ENCODE data around the gene STX16.
A peak's percentile ranks its signal among the peaks of the same experiment; 100 is the strongest.

STX16 gene, protein sequence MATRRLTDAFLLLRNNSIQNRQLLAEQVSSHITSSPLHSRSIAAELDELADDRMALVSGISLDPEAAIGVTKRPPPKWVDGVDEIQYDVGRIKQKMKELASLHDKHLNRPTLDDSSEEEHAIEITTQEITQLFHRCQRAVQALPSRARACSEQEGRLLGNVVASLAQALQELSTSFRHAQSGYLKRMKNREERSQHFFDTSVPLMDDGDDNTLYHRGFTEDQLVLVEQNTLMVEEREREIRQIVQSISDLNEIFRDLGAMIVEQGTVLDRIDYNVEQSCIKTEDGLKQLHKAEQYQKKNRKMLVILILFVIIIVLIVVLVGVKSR

DNA sequence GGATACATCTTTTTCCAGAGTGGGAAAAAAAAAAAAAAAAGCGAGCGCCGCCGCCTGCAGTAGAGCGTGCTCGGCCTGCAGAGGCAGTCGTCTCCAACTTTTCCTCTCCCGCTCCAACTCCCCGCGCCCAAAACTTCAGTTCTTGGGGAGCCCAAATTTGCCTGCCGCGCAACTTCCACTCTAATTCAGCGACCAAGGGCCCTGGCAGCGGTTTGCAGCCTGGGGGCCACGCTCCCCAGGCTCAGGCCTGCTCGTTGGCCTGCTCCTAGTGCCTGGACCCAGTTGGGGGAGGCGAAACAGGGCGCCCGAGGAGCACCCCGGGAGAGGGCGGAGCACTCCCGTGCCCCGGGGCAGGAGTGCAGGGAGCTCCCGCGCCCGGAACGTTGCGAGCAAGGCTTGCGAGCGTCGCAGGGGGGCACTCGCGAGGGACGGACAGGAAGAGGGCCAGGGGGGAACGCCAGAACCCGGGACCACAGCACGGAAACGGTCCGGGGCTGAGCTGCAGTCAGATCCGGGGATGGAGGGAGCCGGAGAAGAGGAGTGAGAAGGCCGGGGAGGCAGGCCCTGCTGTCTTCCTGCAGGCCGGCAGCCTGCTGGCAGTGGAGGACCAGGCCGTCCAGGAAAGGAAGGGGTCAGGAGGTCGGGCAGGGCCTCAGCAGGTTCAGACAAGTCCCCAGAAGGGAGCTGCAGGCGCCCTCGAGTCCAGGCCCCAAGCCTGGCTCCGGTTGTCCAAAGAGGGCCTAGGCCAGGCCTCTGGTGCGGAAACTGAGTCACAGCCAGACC, at the start of gene STX16:
Gene STX16, plus strand, starts transcription at position 508 of the 783 bp plus-strand sequence. CDS start 724 bp downstream, outside the sequence.
- peak; percentile 96 for DNase-seq (ENCODE audit: low spot score)

DNA sequence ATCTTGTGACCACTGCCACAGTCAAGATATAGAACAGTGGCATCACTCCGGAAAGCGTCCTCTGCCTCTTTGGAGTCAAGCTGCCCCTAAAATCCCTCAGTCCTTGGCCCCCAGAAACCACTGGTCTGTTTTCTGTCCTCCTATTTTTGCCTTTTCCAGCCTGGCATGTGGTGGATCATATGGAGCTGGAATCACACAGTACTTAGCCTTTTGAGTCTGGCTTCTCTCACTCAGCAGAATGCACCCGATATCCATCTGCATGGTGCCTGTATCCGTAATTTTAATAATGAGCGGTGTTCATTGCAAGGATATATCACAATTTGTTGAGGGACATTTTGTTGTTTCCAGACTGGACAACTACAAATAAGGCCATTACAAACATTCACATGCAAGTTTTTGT, 49.0 kb upstream of the STX16 start:
- no peak for DNase-seq (ENCODE audit: low spot score)

DNA sequence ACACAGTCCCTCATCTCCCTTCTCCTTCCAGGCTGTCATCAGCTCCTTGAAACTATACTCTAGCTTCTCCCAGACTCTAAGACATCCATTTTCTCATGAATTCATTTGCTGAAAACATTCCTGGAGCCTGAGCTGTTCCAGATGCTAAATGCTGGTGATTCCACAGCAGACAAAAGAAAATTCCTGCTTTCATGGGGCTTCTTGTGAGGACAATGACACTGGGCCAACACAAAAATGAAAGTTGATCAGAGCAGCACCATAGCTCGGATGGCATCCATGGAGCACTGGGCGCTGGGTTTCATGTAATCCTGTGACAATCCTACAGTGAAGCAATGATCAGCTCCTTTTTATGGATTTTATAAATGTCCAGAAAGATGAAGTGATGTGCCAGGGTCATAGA, 47.4 kb upstream of the STX16 start:
- peak; percentile 63 for DNase-seq (ENCODE audit: low spot score)

DNA sequence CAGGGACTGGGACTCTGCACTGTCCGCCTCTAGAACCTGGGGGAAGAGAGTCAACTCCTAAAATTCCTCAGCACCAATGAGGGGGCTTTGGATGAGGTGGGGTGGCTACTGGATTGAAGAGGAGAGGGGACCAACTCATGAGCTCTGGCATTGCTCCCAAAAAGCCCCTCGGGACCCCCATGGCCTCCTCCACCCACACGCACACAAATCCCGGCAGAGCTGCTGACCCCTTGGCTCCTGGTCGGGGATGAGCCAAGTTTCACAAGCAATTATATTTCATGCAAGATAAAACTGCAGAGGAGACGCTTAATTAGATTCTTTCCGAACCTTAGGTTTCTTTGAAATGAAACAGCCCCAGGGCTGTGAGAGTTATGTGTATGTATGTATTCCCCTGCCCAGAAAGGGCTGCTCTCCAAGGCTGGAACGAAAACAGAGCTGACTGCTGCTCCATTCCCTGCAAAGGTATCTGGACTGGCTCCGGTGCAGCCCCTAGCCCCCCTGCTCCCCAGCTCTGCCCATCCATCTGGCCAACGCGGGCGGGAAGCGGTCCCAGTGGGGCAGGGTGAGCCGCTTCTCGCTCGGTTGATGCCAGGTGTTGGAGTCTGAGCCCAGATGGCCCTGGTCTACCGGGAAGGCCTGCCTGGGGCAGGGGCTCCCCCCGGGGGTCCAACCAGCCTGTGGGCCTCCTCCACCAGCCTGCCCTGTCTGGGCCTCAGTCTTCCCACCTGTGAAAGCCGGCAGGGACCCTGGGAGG, 46.8 kb upstream of the STX16 start:
- no peak for DNase-seq (ENCODE audit: low spot score)

DNA sequence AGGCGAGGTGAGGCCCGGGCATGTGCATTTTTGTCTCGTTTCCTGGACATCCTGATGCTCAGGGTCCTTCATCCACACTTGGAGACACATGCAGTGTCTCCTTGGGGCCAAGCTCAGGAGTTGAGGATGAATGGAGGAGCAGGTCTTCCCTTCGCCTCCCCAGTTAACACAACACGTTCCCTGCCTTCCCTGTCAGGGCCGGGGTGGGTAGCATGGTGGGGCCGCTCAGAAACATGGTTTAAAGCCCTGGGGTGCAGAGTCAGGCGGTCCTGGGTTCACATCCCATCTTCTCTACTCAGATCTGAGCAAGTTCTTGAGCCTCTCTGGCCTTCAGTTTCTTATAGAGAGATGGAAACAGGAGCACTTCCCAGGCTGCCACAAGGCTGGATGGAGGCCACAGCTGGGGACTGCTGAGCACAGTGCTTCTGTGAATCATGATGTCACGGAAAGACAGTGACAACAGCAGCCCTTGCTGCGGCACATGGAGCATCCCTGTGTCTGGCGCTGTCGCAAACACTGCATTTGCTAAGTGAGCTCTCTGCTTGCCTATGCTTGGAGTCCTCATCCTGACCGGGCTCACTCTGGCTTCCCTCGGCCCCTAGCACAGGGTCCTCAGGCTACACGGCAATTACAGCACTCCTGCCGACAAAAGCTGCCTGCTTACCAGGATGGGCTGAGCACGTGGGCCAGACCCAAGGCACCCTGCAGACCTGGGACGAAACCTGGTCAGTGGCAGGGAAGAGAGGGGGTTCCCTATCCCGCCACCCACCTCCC, 45.6 kb upstream of the STX16 start:
- no peak for DNase-seq (ENCODE audit: low spot score)

DNA sequence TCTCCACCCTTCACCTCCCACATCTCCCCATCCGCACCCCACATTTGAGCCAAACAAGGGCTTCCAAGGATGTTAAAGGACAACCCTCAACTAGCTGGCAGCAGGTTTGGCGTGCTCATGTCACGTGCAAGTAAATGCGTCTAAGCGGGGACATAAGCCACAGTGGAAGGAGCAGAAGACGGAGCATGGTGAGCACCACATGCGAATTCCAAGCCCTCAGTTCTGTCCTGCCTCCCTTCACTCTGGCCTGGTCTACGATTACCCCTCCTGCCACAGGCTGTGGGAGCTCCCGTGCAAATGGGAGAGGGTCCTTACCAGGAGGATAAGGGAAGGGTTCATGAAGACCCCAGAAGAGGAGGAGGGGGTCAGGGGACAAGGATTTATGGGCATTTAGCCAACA, 44.9 kb upstream of the STX16 start:
- no peak for DNase-seq (ENCODE audit: low spot score)

DNA sequence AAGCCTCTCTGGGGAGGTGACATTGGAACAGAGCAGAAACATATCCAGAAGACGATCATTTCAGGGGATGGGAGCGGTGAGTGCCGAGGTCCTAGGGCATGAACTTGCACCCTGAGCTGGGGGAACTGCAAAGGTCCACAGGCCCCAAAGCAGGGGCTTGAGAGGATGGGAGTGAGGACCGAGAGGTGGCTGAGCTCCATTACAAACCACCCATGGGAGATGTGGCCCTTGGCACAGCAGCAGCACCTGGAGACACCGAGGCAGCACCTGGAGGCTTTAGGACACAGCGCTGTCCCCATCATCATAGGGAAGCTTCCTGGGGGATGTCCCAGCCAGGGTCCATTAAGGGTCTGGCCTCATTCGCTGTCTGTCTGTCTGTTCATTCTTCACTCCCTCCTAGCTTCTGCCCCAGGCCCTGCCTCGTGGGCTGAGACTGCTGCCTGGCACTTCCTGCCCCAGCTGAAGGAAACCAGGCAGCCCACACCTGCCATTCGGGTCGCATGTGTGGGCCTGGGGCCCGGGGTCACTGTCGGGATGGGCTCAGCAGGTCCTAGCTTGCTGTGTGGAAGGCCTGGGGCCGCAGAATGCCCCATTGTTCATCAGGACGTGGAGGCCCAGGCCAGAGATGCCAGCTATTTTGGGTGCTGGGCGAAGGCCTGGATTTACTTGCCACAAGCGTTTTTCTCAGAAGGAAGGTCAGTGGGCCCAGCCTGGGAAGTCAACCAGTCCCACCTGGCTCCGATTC, 42.8 kb upstream of the STX16 start:
- DNase-seq (ENCODE audit: low spot score) = no peak

DNA sequence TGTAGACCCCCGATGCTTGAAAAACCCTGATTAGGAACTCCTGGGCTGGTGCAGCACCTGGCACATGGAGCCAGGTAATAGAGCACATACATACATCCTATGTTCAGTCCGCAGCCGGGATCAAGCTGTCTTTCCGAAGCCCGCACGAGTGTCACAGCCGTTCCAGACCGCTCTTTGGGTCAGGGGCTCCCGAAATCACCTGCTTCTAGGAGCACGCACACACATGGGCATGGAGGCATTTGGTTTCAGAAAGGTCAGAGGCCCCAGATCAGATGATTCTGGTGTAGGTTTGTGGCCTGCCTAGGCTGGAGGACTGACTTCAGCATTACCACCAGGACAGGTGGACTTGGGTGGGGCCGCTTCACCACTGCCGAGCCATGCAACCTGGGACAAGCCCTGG, 42.1 kb upstream of the STX16 start:
- no peak for DNase-seq (ENCODE audit: low spot score)

DNA sequence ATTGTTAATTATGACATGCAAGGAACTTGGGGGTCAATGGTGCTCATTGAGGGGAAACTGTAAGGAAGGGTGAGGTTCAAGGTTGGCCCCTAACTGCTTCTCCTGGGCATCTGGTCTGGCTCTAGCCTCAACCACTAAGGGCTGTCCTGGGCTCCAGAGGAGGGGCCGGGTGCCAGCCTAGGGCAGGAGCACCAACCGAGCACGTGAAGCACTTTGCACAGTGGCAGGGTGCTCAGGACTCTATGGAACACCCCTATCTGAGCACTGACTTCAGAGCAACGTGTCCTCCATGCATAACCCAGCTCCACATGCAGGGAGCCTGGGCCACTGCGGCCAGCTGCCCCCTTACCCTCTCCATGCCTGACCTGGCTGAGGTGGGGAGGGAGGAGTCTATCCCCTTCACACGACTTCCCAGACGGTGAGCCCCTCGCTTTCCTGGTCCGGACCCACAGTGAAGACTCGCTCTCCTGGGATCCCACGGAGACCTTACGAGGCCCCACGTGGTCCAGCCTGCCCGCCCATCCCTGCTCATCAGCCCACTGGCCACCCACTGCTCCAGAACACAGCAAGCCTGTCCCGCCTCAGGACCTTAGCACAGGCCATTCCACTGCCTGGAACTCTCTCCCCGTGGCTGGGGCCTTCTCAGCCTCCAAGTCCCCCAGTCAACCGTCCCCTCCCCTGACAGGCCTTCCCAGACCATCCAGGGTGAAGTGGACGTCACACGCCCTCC, 40.8 kb upstream of the STX16 start:
- no peak for DNase-seq (ENCODE audit: low spot score)

DNA sequence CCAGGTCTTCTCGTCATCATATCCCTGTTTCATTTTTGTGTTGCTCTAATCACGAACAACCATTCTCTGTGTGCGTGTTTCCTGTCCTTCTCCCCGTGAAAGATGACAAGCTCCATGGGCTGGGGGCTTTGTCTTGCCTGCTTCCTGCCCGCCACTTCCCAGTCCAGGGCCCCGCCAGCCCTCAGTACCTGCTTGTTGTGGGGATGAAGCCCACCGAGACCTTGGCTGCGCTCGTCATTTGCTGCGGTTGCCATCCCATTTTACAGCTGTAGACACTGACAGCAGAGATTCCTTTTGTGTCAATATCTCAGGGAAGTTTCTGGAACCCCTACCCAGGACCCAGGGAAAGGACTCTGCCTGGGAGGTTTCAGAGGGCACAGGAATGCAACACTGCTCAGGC, 40.3 kb upstream of the STX16 start:
- DNase-seq (ENCODE audit: low spot score) = no peak

DNA sequence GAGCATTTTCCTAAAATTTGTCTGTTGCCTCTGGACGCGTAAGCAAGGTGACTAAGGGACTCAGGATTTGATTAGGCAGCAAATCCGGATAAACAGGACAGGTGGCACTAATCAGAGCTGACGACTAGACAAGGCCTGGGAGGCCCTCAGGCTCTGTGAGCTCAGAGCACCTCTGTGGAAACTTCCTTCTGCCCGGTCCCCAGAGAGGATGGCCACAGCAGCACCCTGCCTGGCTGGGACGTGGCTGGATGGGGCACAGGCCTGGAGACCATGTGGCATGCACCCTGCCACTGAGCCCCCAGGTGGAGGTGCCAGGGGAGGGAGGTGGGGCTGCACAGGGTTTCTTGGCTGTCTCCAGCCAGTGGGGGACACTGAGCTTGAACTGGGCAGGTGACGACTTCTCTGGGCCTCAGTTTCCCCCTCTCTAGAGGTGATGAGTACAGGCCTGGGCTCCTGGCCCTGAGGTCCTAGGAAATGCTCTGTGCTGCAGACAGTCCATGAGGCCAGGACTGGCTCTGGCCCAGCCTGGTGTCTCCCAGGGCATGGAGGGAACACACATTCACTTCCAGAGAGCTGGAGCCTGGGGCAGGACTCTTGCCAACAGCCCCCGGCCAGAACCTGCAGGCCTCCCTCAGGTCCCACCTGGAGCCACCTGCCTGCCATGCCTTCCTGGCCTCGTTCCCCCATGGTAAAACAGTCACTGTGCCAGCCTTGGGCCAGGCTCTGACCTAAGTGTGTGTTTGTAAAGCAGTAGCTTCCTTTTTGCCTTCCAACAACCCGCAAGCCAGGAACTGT, 39.6 kb upstream of the STX16 start:
- DNase-seq (ENCODE audit: low spot score) = no peak

DNA sequence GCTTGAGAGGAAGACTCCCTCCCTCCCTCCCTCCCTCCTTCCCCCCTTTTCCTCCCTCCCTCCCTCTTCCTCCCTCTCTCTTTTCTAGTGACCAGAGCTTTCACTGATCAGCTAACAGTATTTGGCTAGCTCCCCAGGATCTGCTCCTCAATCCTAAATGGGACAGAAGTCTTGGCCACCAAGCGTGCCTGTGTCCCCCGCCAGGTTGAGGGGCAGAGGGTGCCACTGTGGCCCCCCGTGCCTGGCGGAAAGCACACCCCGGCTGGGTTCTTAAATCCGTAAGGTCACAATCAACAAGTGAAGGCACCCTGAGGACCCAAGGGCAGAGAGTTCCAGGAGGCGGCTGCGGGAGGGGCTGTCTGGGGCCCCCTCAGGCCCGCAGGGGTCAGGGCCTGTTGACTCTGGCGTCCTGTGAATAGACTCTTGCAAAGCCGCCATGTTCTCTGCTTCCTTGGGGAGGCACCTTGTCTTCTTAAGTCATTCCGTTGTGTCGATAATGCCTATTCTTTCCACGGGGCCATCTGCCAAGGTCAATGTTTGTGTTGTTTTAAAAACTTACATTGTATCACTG, 38.9 kb upstream of the STX16 start:
- no peak for DNase-seq (ENCODE audit: low spot score)

DNA sequence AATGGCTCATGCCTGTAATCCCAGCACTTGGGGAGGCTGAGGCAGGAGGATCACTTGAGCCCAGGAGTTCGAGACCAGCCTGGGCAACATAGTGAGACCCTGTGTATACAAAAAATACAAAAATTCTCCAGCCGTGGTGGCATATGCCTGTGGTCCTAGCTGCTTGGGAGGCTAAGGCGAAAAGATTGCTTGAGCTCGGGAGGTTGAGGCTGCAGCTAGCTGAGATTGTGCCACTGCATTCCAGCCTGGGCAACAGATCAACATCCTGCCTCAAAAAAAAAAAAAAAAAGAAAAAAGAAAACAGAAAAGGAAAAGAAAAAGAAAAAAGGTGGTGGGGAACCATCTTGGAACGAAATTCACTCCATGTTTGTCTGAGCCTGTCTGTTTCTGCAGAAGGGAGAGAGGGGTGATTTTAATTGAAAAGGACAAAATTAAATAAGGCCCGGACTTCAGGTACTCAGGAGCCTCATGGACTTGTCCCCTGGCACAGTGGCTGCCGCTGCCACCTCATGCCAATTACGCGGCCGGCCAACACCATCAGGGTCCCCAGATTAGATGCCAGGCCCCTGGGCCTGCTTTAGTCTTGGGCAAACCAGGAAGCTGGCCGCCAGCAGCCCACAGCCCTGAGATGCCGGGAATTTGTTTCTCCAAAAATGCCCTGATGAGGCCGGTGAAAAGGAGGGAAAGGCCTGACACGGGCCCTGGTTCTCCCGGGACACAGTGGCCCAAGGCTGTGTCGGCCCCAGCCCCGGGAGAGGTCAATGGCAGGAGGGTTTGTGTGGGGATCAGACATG, 37.8 kb upstream of the STX16 start:
- no peak for DNase-seq (ENCODE audit: low spot score)

DNA sequence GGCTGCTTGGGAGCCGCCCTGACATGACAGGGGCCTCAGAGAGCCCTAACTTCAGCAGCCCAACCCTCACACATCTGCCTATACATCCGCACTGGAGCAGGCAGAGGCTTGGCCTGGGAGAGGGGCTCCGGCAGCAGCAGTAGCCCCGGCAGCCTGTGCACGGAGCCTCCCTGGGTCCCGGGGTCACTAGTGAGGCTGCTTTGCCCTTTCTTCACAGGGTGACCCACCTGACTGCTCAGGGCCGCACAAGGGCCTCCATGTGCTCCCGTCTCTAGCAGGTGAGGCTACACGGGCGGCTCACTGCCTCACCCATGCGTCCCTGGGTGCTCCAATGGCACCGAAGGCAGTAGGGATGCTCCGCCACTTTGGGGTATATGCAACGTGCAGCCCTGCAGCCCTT, 36.7 kb upstream of the STX16 start:
- no peak for DNase-seq (ENCODE audit: low spot score)

DNA sequence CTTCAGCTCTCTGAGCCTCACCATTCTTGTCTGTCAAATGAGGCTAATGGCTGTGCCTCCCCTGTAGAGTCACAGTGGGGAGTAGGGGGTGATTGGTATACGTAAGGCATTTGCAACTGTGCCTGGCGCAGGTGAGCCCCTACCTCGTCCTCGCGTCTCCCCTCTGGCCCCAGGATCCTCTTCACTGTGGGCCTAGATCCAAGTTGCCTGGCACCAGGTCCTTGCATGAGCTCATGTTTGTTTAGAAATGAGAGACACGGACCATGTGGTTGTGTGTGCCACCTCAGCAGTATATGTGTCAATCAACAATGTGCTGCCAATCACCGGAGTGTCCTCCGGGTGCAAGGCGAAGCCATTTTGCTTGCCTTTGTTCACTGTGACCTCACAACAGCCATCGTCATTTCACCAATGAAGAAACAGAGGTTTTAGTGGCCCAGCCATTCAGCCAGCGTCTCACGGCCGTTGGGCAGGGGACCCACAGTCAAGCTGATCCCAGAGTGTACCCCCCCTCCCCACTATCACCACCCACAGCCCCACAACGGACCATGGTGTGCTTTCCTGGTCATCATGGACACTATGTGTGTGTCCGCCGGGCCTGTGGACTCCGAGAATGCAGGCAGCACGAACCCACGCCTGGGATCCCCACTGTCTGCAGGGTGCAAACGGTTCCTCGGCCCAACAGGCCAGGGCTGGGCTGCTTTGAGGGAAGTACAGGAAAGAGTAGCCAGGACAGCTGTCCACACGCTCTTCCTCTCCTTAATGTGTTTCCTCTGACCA, 35.9 kb upstream of the STX16 start:
- no peak for DNase-seq (ENCODE audit: low spot score)

DNA sequence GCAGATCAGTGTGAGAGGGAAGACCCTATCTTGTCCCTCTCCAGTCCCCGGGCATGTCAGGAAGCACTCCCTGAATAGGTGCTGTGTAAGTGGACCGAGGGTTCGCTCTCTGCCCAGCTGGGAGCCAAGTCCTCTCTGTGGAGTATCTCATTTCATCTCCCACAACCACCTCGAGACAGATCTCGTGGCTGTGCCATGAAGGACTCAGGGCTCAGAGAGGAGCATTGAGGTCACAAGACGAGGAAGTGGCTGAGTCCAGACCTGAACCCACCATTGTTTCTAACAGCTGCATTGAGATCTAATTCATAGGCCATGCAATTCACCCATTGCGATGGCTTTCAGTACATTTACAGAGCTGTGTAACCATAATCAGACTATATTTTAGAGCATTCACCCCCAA, 34.7 kb upstream of the STX16 start:
- no peak for DNase-seq (ENCODE audit: low spot score)

DNA sequence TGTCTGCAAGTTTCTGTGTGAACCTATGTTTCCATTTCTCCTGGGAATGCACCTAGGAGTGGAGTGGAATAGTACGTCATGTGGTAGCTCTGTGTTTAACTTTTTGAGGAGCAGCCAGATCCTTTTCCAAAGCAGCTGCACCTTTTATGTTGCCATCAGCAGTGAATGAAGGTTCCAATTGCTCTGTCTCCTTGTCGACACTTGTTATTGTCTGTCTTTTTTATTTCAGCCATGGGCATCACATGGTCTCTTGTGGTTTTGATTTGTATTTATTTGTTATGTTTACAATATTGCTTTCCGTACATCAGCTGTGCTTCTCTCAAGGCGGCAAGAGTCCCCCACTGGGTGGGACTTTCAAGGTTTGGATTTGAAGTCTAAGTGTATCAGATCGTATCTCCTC, 33.9 kb upstream of the STX16 start:
- no peak for DNase-seq (ENCODE audit: low spot score)
